CD4-positive, alpha-beta T cell treated with Interleukin-15 for 1 hour (primary cell): ENCODE data around the gene GNAO1.
"Not testable (repeated sequence)": the region's sequence is repeated elsewhere in the genome, so short reads cannot be mapped to it uniquely, and the experiment has no call there.

Experiments used
- DNase-seq: peaks from one replicate; pipeline ENCODE4 v3.0.0-alpha.2; 2020

GNAO1 gene

GRCh38 chr16:56370875-56371659 lies 179.8 kb downstream of the GNAO1 start:
- no peak for DNase-seq

GRCh38 chr16:56371660-56371937 lies 180.3 kb downstream of the GNAO1 start:
- DNase-seq: no peak

GRCh38 chr16:56372013-56372634 lies 180.8 kb downstream of the GNAO1 start:
- DNase-seq: no peak

GRCh38 chr16:56373003-56373402 lies 181.7 kb downstream of the GNAO1 start:
- DNase-seq: no peak

GRCh38 chr16:56375792-56376191 lies 184.5 kb downstream of the GNAO1 start:
- DNase-seq: not testable (repeated sequence)

GRCh38 chr16:56379044-56379443 lies 187.8 kb downstream of the GNAO1 start:
- not testable (repeated sequence) for DNase-seq

- DNase-seq: not testable (repeated sequence)
Observed at GRCh38 chr16:56380778-56381485, 189.6 kb downstream of the GNAO1 start.

- no peak for DNase-seq
Observed at GRCh38 chr16:56382459-56382858, 191.2 kb downstream of the GNAO1 start.

- DNase-seq: no peak
Observed at GRCh38 chr16:56382901-56383355, 191.6 kb downstream of the GNAO1 start.

- no peak for DNase-seq
Observed at GRCh38 chr16:56384074-56384721, 192.9 kb downstream of the GNAO1 start.

GRCh38 chr16:56387396-56387795 lies 196.1 kb downstream of the GNAO1 start:
- DNase-seq: no peak

GRCh38 chr16:56388209-56388608 lies 196.9 kb downstream of the GNAO1 start:
- no peak for DNase-seq

GRCh38 chr16:56389554-56389953 lies 198.3 kb downstream of the GNAO1 start:
- DNase-seq: no peak

- not testable (repeated sequence) for DNase-seq
Observed at GRCh38 chr16:56396724-56397123, 205.4 kb downstream of the GNAO1 start.

- DNase-seq: no peak
Observed at GRCh38 chr16:56399047-56399446, 207.8 kb downstream of the GNAO1 start.

GRCh38 chr16:56399486-56399885 lies 208.2 kb downstream of the GNAO1 start:
- no peak for DNase-seq

- no peak for DNase-seq
Observed at GRCh38 chr16:56400458-56400857, 209.2 kb downstream of the GNAO1 start.

GRCh38 chr16:56401482-56401881 lies 210.2 kb downstream of the GNAO1 start:
- DNase-seq: no peak

- no peak for DNase-seq
Observed at GRCh38 chr16:56405977-56406672, 214.8 kb downstream of the GNAO1 start.
